Adrenal gland (tissue), 5 donors: Measurements from ENCODE around the gene PGS1.

Source experiments
- CTCF ChIP-seq, 6 experiments: fragments of 450-650 bp in 4 of 6; fragments of 200-600 bp in 2 of 6; sonication (generic) in 1 of 6; IDR thresholded peaks; 1 replicate in 5 of 6; 2 replicates in 1 of 6; pipeline versions ENCODE4 v1.5.1 to v1.8.0; 2016 to 2021; ENCODE audit warnings: antibody characterized with exemption in 6 of 6, mild to moderate bottlenecking in 2 of 6, moderate library complexity in 1 of 6
- POLR2A ChIP-seq, 2 donors: fragments of 450-650 bp; IDR thresholded peaks; one replicate each; pipeline ENCODE4 v1.6.1; 2017; ENCODE audit warnings: antibody characterized with exemption in 2 of 2, mild to moderate bottlenecking in 2 of 2, moderate library complexity in 1 of 2
- donor health status: DM: no; HTN: no; CAD: no.

- TF ChIP-seq POLR2A (IDR thresholded peaks at IDR 0.05) (no peak), CTCF (IDR thresholded peaks at IDR 0.05) (no peak)
Measured at GRCh38 chr17:78417531-78417909, 39.1 kb downstream of the PGS1 start.
